Pulmonary artery endothelial cell (primary cell): ENCODE measurements around the gene NRK. TPM values are rescaled to one million over a fixed set of nuclear protein-coding genes. Genes with fewer than 3 reads are reported as not detected.
"Not testable (repeated sequence)": the region's sequence is repeated elsewhere in the genome, so short reads cannot be mapped to it uniquely, and the experiment has no call there.

ENCODE experiments used
- DNase-seq: peaks from one replicate; pipeline ENCODE4 v3.0.0-alpha.2; 2011; ENCODE audit warnings: low read depth, low spot score
- total RNA-seq: library from RNA; depleted of rRNA; stranded (reverse); fragments of >200 nt; gene quantifications from 2 replicates; pipeline ENCODE4 v1.2.3, GENCODE V29; 2014

Gene NRK
- total RNA-seq, 1 donor from 2014 or later, result 1.6 TPM

DNA sequence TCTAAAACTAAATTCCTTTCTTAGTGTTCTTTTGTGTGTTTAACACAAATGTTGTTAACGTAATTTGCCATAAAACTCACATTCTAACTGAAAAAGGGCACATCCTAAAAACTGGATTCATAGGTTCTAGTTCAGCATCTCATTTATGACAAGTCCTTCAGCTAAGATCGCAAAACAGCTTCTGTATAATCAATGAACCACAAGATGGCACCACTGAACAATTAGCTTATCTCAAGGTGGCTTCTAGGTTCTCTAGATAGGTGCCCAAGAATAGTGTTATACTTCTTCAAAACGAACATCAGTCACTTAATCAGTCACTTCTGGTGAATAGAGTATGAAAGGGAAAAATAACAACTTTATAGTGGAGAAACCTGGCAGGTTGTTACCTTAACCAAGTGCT, 54.3 kb downstream of the NRK start:
- no peak for DNase-seq

DNA sequence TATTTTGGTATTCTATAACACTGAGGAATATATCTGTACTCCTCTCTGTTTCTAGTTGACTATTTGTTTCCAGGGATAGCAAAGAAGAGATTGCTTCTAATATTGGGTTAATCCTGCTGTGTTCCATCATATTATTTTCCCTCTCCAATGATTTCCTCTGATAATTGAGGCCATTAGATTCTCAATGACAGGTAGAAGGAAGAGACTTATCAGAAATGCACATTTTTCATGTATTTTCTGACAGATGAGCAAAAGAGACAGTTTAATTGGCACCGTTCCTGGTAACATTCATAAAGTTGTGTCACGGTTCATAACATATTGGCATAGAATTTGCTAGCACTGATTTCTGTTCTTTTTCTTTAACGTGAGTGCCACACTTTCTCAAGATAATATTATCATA, 58.2 kb downstream of the NRK start:
- DNase-seq, result no peak

GRCh38 chrX:105882581-105883275, 60.4 kb downstream of the NRK start:
- no peak for DNase-seq

DNA sequence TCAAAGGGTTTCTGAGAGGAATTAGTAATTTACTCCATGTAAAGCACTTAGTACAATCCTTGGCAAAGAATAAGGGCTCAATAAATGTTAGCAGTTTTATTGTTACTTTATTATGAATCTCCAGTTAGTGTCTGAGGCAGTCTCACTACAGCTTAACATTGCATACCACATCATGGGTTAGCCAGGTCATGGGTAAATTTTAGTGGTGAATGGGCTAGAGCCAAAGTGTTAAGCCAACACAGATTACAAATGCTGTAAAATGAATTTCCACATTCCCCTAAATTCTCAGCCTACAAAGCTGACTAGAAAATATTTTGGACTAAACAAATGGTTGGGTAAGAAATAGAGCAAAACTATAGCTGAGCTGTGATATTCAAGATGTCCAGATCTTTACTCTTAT, 72.4 kb downstream of the NRK start:
- no peak for DNase-seq

- DNase-seq, result no peak
These were observed 87.2 kb downstream of the NRK start for GRCh38 chrX:105909576-105909975.

DNA sequence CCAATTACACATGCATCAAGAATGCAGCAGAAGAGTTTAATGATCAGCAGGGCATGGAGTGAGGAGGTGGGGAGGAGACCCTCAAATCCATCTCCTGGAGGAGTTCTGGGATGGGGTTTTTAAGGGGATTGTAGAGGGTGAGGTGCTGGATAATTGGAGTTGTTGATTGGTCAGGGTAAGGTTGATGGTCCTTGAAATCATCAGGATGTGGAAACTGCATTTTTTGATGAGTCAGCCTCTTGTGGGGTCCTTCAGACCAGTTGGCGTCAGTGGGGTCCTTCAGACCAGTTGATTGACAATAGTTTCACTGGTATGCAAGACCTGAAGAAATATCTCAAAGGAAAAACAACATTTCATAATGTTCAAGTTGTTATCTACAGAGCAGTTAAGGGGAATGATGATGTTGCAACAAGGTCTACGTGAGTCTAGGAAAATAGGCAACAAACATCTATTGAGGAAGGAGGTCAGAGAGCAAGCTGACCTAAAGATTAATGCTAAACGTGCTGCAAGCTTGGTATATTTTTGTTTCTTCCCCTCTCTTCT, 88.3 kb downstream of the NRK start:
- no peak for DNase-seq

- no peak for DNase-seq
These were observed 122.9 kb downstream of the NRK start for GRCh38 chrX:105945266-105945665.

DNA sequence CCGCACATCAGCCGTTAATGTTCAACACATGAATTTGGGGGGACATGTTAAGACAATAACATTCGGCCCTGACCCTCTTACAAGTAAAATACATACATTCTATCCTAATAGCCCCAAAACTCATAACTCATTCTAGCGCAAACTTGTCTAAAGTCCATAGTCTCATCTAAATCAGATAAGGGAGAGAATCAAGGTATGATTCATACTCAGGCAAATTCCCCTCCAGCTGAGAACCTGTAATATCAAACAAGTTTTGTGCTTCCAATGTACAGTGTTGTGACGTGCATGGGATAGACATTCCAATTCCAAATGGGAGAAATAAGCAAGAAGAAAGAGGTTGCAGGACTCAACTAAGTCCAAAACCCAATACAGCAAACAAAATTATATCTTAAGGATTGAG, 147.1 kb downstream of the NRK start:
- DNase-seq, result no peak

DNA sequence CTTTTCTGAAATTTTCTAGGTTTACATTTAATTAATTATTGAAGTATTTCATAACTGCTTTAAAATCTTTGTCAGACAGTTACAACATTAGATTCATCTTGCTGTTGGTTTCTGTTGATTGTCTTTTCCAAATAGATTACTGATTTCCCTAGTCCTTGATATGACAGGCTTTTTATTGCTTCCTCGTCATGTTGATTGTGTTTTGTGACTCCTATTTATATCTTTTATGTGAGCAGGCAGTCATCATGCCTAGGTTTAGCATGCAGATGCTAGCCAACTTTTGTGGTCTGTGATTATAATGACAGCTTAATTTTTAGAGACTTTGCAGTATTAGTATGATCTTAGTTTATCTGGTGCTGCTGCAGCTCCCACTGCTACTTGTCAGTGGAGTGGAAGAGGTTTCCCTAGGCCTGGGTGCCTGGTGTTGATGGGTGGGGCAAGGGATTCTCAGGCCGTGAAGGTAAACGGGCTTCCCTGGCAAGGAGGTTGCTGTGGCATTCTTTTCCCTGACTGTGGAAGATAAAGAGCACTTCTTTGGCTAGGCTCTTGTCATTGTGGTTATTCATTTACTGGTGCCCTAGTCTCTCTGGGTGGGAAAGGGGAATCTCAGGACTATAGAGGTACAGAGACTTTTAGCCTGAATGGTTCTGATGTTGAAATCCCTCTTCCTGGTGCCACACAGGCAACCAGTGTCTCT, 150.5 kb downstream of the NRK start:
- DNase-seq, result no peak

DNA sequence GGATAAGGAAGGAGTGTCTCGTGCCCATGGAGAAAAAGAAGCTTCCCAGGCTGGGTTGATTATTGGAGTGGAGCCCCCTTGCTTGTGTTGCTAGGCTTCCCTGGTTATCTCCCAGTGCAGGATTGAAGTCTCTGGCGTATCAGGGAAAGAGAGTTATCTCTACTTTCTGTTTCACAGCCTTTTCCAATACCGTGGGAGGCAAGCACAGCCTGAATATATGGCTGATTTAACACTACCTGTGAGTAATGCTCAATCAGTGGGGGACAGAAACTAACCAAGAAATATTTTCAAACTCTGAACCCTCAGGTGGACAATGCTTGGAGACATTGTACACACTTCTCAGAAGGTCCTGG, 151.0 kb downstream of the NRK start:
- no peak for DNase-seq

- DNase-seq, result no peak
These were observed 153.0 kb downstream of the NRK start for GRCh38 chrX:105975382-105975781.

DNA sequence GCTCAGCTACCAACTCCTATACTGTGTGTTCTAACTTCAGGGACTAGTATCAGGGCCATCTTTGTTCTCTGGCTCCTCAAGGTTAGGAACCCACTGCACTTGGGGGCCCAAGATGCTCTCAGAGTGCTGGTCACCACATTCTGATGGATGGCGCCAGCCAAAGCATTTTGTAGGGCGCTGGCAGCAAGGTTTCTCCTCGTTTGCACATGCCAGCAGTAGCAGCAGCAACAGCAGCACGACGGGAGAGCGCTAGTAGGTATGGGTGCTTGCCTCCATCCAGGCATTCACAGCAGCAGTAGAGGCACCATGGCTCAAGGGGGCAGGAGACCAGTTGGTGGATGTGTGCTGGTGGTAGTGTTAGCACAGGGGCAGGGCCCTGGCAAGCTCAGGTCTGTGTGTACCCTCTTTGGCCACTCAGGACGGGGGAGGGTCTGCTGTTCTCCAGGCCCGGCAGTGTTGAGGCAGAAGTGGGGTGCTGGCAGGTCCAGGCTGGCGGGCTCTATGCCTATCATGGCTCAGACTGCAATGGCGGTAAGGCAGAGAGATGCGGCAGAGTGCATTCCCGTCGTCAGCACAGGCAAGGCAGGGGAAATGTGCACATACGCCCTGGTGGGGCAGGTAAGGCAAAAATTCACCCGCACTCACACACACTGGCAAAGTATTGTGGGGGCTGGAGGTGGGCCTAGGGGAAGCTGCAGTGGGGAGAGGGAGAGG, 159.6 kb downstream of the NRK start:
- DNase-seq, result no peak

GRCh38 chrX:105988487-105988886, 166.1 kb downstream of the NRK start:
- not testable (repeated sequence) for DNase-seq

DNA sequence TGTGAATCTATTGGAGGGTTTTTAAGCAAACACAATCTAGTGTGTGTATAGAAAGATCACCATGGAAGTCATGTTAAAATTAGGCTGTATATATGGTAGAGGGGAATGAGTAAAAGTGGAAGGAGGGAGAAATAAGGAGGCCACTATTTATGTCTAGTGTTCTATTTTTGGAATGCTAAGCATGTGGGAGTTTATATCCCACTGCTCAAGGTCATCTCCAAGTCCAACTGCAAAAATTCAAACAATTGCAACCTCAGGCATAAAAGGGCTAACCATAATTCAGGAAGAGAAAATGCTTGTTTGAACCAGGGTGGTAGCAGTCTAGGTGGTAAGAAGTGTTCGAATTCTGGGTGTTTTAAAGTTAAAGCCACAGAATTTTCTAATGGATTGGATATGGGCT, 177.0 kb downstream of the NRK start:
- DNase-seq, result no peak

DNA sequence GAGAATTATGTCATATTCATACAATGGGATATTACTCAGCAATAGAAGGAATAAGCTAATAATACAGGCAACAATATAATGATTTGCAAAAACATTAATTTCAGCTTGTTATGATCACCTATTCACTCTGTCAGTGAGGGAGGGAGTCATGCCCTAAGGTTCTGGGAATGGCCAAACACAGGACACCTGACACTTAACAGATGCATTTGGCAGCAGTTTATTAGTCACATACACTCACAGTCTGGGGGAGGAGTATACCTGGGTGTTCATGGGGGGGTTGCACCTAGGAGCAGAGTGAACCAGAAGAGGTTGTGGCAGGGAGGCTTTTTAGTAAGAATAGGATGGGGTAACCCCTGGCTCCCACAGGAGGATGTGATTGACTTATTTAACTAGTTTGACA, 177.9 kb downstream of the NRK start:
- DNase-seq, result no peak

GRCh38 chrX:106000609-106001008, 178.3 kb downstream of the NRK start:
- DNase-seq, result not testable (repeated sequence)

DNA sequence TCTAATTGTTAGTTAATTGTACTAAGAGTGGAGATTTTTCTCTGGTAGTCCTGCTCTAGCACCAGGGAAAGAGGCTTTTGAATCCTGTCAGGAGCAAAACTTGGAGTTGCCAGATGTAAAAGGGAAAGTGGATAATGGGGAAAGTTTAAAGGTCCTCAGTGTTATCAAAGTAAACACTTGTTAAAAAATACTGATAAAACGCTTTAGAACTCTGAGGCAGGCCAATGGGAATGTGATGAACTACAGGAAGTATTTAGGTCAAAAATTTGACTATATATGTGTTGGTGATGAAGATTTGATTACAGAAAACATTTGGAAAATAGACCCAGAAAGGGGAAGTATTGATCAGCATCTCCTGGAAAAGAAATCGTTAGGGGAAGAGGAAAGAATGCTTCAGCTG, 183.3 kb downstream of the NRK start:
- DNase-seq, result no peak

GRCh38 chrX:106007815-106008214, 185.5 kb downstream of the NRK start:
- no peak for DNase-seq
